Measurements from ENCODE around the gene RAB40C. TPM values are rescaled to one million over a fixed set of nuclear protein-coding genes. Genes with fewer than 3 reads are reported as not detected.

Gene RAB40C
- polyA plus RNA-seq, 1 donor (not counting 4 experiments of a cell fraction or from before 2014, with no cell fraction given), result 4.0 TPM

- no peaks in the 10 kb centered on the region for H3K27me3 ChIP-seq (ENCODE audit: control insufficient read depth, extremely low read depth, insufficient read depth, low read length)
- no peak for FAIRE-seq
- DNase-seq (ENCODE audit: low read depth, low spot score), result no peak
Measured at GRCh38 chr16:651844-652243, 62.0 kb downstream of the RAB40C start.

DNA sequence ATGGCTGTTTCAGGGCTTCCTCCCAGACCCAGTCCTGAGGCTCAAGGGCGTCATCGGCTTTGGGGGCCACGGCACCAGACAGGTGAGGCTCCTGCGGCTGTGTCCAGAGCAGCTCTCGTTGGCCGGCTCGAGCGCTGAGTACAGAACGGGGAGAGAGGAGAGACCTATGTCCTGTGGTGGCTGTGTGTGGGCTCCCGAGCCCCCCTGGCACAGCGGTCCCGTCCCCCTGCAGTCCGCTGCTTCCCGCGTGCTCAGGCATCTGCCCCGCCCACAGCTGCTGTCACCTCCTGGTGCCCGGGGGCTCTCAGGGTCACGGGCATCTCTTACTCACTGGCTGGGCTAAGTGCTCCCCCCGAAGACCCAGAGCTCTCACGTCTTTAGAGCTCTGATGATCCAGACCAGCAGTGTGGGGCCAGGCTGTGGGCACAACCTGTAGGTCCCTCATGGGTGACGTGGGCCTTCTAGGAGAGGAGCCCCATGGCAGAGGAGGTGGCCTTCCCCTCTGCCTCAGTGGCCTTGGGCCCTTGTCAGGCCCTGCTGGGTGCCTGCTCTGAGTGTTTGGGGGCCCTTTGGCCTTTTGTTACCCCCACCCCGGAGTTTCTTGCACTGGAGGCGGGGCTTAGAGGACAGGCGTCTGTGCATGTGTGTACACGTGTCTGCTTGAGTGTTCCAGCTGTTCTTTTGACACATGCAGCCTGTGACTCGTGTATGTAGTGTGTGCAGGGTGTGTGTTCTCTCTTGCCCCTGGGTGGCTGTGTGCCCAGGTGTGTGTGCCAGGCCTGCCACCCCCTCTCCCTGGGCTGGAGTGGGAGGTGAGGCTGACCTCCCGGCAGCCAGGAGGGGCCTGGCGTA is 62.8 kb downstream of the RAB40C start:
- Histone ChIP-seq H3K27me3 (ENCODE audit: control insufficient read depth, extremely low read depth, insufficient read depth, low read length) (no peaks in the 10 kb centered on the region), H3K4me3 (ENCODE audit: control insufficient read depth in 2 of 3, extremely low read depth in 1 of 3, insufficient read depth in 2 of 3, low read depth in 1 of 3, low read length in 3 of 3) (no peak overlapping the region), H3K4me2 (ENCODE audit: control insufficient read depth, extremely low read depth, insufficient read depth, low read depth, low read length) (no peak overlapping the region), H2AFZ (ENCODE audit: control insufficient read depth, low read length) (no peak overlapping the region), H3K36me3 (ENCODE audit: control insufficient read depth in 2 of 2, extremely low read depth in 1 of 2, insufficient read depth in 2 of 2, low read length in 2 of 2) (peaks cover 6 to 7% of the 10 kb centered on the region in 2 experiments), H3K79me2 (ENCODE audit: control insufficient read depth, insufficient read depth, low read length) (peaks cover 4% of the 10 kb centered on the region), H3K27ac (ENCODE audit: control insufficient read depth, insufficient read depth, low read length) (no peak overlapping the region), H4K20me1 (ENCODE audit: control insufficient read depth, extremely low read depth, insufficient read depth, low read length) (no peaks in the 10 kb centered on the region), H3K9me1 (ENCODE audit: control insufficient read depth, extremely low read depth, insufficient read depth, low read length) (no peaks in the 10 kb centered on the region), H3K4me1 (ENCODE audit: control insufficient read depth, extremely low read depth, insufficient read depth, low read length) (peaks cover 11% of the 10 kb centered on the region), H3K9me3 (ENCODE audit: control insufficient read depth, low read depth, low read length) (no peaks in the 10 kb centered on the region), H3K9ac (ENCODE audit: control insufficient read depth, extremely low read depth, insufficient read depth, low read length) (no peak overlapping the region)
- dilution Hi-C loops (cut with MboI; ENCODE audit: extremely low pct_ligation_motif_present, low sequenced_read_pairs), result no loop called here
- TF ChIP-seq, protein P1, sequence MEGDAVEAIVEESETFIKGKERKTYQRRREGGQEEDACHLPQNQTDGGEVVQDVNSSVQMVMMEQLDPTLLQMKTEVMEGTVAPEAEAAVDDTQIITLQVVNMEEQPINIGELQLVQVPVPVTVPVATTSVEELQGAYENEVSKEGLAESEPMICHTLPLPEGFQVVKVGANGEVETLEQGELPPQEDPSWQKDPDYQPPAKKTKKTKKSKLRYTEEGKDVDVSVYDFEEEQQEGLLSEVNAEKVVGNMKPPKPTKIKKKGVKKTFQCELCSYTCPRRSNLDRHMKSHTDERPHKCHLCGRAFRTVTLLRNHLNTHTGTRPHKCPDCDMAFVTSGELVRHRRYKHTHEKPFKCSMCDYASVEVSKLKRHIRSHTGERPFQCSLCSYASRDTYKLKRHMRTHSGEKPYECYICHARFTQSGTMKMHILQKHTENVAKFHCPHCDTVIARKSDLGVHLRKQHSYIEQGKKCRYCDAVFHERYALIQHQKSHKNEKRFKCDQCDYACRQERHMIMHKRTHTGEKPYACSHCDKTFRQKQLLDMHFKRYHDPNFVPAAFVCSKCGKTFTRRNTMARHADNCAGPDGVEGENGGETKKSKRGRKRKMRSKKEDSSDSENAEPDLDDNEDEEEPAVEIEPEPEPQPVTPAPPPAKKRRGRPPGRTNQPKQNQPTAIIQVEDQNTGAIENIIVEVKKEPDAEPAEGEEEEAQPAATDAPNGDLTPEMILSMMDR (optimal IDR thresholded peaks at IDR 0.05 in 1 of 3, IDR thresholded peaks at IDR 0.05 in 1 of 3, conservative IDR thresholded peaks at IDR 0.05 in 1 of 3; ENCODE audit: extremely low read depth in 1 of 3, insufficient read depth in 2 of 3, low read length in 3 of 3), result no peak
- no peak for TF ChIP-seq EZH2 (IDR thresholded peaks at IDR 0.05; ENCODE audit: low read length)
- no peak for DNase-seq (ENCODE audit: low read depth, low spot score)
- no peak for FAIRE-seq

More at GRCh38 chr16:651844-652243, 62.0 kb downstream of the RAB40C start:
- H4K20me1 ChIP-seq (ENCODE audit: control insufficient read depth, extremely low read depth, insufficient read depth, low read length), result no peaks in the 10 kb centered on the region
- H3K27ac ChIP-seq (ENCODE audit: control insufficient read depth, insufficient read depth, low read length), result no peak overlapping the region
- no peak overlapping the region for H3K9ac ChIP-seq (ENCODE audit: control insufficient read depth, extremely low read depth, insufficient read depth, low read length)
- TF ChIP-seq, protein P1 (optimal IDR thresholded peaks at IDR 0.05 in 1 of 3, IDR thresholded peaks at IDR 0.05 in 1 of 3, conservative IDR thresholded peaks at IDR 0.05 in 1 of 3; ENCODE audit: extremely low read depth in 1 of 3, insufficient read depth in 2 of 3, low read length in 3 of 3), result no peak
- no peak for TF ChIP-seq EZH2 (IDR thresholded peaks at IDR 0.05; ENCODE audit: low read length)
- peaks cover 6% of the 10 kb centered on the region for H3K79me2 ChIP-seq (ENCODE audit: control insufficient read depth, insufficient read depth, low read length)
- no peaks in the 10 kb centered on the region for H3K9me1 ChIP-seq (ENCODE audit: control insufficient read depth, extremely low read depth, insufficient read depth, low read length)
- peaks cover 11% of the 10 kb centered on the region for H3K4me1 ChIP-seq (ENCODE audit: control insufficient read depth, extremely low read depth, insufficient read depth, low read length)
- no peaks in the 10 kb centered on the region for H3K9me3 ChIP-seq (ENCODE audit: control insufficient read depth, low read depth, low read length)
- H3K4me2 ChIP-seq (ENCODE audit: control insufficient read depth, extremely low read depth, insufficient read depth, low read depth, low read length), result no peak overlapping the region
- no peak overlapping the region for H2AFZ ChIP-seq (ENCODE audit: control insufficient read depth, low read length)
- dilution Hi-C loops (cut with MboI; ENCODE audit: extremely low pct_ligation_motif_present, low sequenced_read_pairs), result no loop called here
- H3K36me3 ChIP-seq (ENCODE audit: control insufficient read depth in 2 of 2, extremely low read depth in 1 of 2, insufficient read depth in 2 of 2, low read length in 2 of 2), result peaks cover 6 to 7% of the 10 kb centered on the region in 2 experiments
- no peak overlapping the region for H3K4me3 ChIP-seq (ENCODE audit: control insufficient read depth in 2 of 3, extremely low read depth in 1 of 3, insufficient read depth in 2 of 3, low read depth in 1 of 3, low read length in 3 of 3)

Measured in keratinocyte (primary cell).